ENCODE data around the gene CDIP1.

The CDIP1 gene

GRCh38 chr16:4537376-4538343 is 913 bp downstream of the CDIP1 start:
- no peak for DNase-seq

- no peak for DNase-seq
Observed at GRCh38 chr16:4536391-4537106, 2.0 kb downstream of the CDIP1 start.

GRCh38 chr16:4535627-4536108 is 2.9 kb downstream of the CDIP1 start:
- DNase-seq = no peak

GRCh38 chr16:4534151-4534790 is 4.3 kb downstream of the CDIP1 start:
- no peak for DNase-seq

GRCh38 chr16:4533490-4533889 is 5.1 kb downstream of the CDIP1 start:
- DNase-seq = no peak

GRCh38 chr16:4532238-4532637 is 6.3 kb downstream of the CDIP1 start:
- no peak for DNase-seq

- DNase-seq = no peak
Observed at GRCh38 chr16:4531811-4532210, 6.8 kb downstream of the CDIP1 start.

GRCh38 chr16:4529085-4530060 is 9.2 kb downstream of the CDIP1 start:
- DNase-seq = no peak

GRCh38 chr16:4525634-4526277 is 12.8 kb downstream of the CDIP1 start:
- DNase-seq = no peak

GRCh38 chr16:4525069-4525468 is 13.5 kb downstream of the CDIP1 start:
- DNase-seq = no peak

- DNase-seq = no peak
Observed at GRCh38 chr16:4524571-4524970, 14.0 kb downstream of the CDIP1 start.

- DNase-seq = no peak
Observed at GRCh38 chr16:4523686-4524085, 14.9 kb downstream of the CDIP1 start.

- DNase-seq = no peak
Observed at GRCh38 chr16:4522051-4522581, 16.5 kb downstream of the CDIP1 start.

- DNase-seq = no peak
Observed at GRCh38 chr16:4520913-4521312, 17.7 kb downstream of the CDIP1 start.

GRCh38 chr16:4519274-4520058 is 19.1 kb downstream of the CDIP1 start:
- no peak for DNase-seq

GRCh38 chr16:4517812-4518680 is 20.5 kb downstream of the CDIP1 start:
- DNase-seq = no peak

- no peak for DNase-seq
Observed at GRCh38 chr16:4515611-4516233, 22.9 kb downstream of the CDIP1 start.

- DNase-seq = no peak
Observed at GRCh38 chr16:4514606-4515005, 24.0 kb downstream of the CDIP1 start.

GRCh38 chr16:4513881-4514280 is 24.7 kb downstream of the CDIP1 start:
- DNase-seq = no peak

Measured in HCEC 1CT (cell line).